Muscle layer of duodenum (tissue), 2 donors: ENCODE data around the gene EHD1.

Experiments
- H3K27ac ChIP-seq: one replicate; pipeline ENCODE4 v1.7.0; 2013; ENCODE audit warnings: mild to moderate bottlenecking, low read length
- H3K27me3 ChIP-seq: one replicate; pipeline ENCODE4 v1.7.0; 2013; ENCODE audit warnings: low read depth, mild to moderate bottlenecking, control low read depth, low read length
- H3K36me3 ChIP-seq, 2 donors: one replicate each; pipeline ENCODE4 v1.7.0; 2013; ENCODE audit warnings: low read length in 2 of 2, control low read depth in 1 of 2, mild to moderate bottlenecking in 1 of 2; ENCODE audit not compliant: insufficient read depth in 2 of 2, control insufficient read depth in 1 of 2
- H3K4me1 ChIP-seq, 2 donors: one replicate each; pipeline ENCODE4 v1.7.0; 2013; ENCODE audit warnings: low read length in 2 of 2, mild to moderate bottlenecking in 2 of 2, control low read depth in 1 of 2, moderate library complexity in 1 of 2; ENCODE audit not compliant: insufficient read depth in 2 of 2, control insufficient read depth in 1 of 2
- H3K4me3 ChIP-seq, 2 donors: one replicate each; pipeline ENCODE4 v1.7.0; 2013; ENCODE audit warnings: low read length in 2 of 2, low read depth in 1 of 2, mild to moderate bottlenecking in 1 of 2
- H3K9me3 ChIP-seq, 2 donors: one replicate each; pipeline ENCODE4 v1.7.0; 2013; ENCODE audit warnings: low read length in 2 of 2, control low read depth in 1 of 2, mild to moderate bottlenecking in 1 of 2; ENCODE audit not compliant: control insufficient read depth in 1 of 2
- donor health status: healthy.

The EHD1 gene

GRCh38 chr11:64894812-64895452, 16.5 kb upstream of the EHD1 start:
- H3K9me3 ChIP-seq, result no peaks in the 10 kb centered on the region
- peaks cover 5 to 54% of the 10 kb centered on the region in 2 donors for H3K36me3 ChIP-seq
- no peaks in the 10 kb centered on the region for H3K4me1 ChIP-seq
- no peak overlapping the region for H3K27ac ChIP-seq
- no peak overlapping the region for H3K4me3 ChIP-seq
- H3K27me3 ChIP-seq, result no peaks in the 10 kb centered on the region

DNA sequence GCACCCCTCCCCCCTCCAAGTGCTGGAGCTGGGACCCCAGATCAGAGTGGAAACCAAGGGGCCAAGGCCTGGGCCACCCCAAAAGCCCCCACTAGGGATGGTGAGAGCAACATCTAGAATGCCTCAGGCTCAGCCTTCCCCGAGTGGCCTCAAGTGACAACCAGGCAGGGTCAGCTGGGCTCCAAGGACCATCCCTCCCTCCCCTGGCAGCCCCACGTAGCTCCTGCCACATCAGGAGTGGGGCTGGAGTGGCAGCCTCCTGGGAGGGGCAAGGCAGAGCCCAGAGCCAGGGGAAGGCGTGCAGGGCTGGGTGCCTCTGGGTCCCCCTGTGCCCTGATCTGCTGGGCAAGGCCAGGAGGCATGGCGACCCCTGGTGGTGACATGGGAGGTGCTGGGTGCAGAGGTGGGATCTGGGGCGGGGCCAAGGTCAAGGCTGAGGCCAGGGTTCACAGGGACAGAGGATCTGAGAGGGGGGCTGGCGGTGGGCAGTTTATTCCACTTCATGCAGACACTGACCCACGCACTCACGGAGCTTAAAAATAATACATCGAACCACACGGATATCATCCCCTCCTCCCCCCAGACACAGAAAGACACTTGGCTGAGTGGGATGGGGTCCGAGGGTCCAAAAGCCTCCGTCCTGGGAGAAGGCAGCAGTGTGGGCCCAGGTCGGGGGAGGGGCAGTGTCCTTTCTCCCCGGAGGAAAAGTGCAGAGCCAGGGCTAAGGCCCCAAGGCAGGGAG, 15.8 kb upstream of the EHD1 start:
- Histone ChIP-seq H3K27ac (peak overlapping the region; percentile 69), H3K4me1 (no peaks in the 10 kb centered on the region), H3K27me3 (no peaks in the 10 kb centered on the region), H3K36me3 (peaks cover 5 to 47% of the 10 kb centered on the region in 2 donors), H3K4me3 (no peak overlapping the region), H3K9me3 (no peaks in the 10 kb centered on the region)

DNA sequence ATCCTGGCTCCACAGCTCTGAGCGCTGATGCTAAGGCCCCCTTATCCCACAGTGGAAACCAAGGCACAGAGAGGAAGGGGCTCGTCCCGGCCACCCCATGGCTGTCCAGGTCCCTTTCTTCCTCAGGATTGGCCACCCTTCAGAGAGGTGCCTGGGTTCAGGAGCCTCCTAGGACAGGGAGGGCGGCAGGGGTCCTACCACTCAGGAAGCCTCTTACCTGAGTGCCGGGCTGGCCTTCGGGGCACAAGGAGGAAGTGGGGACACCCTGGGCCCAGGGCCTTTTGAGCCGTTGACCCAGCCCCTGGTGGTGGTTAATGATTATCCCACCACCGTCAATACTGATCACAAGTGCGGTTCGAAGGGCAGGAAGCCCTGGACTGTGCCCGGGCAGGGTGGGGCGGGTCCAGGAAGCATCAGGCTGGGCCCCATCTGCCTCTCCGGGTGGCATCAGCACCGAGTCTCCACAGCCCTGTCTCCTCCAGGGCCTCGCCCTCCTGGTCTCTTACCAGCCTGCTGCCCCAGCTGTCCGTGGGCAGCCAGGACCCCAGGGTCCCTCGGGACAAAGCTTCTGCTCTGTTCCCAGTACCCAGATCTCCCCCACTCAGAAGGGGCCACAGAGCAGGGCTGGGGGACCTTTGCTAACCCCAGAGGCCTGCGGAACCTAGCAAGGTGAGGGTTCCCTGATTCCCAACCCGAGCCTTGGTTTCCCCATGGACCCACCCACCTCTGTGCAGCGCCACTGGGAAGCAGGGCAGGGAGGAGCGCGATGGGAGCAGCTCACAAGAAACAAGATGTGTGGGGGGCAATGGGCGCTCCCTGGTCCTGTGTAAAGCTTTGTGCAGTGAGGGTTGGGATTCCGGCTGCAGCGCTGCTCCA, 15.0 kb upstream of the EHD1 start:
- Histone ChIP-seq H3K27me3 (no peaks in the 10 kb centered on the region), H3K9me3 (no peaks in the 10 kb centered on the region), H3K4me3 (peak overlapping the region in 1 of 2 donors; percentile 59), H3K36me3 (peaks cover 4 to 39% of the 10 kb centered on the region in 2 donors), H3K27ac (peak overlapping the region; percentile 83), H3K4me1 (peaks cover 0 to under 1% of the 10 kb centered on the region in 2 donors)

- H3K4me1 ChIP-seq, result peaks cover 0 to 7% of the 10 kb centered on the region in 2 donors
- H3K9me3 ChIP-seq, result no peaks in the 10 kb centered on the region
- H3K27me3 ChIP-seq, result no peaks in the 10 kb centered on the region
- H3K36me3 ChIP-seq, result peaks cover 0 to 33% of the 10 kb centered on the region in 2 donors
- H3K27ac ChIP-seq, result peak overlapping the region; percentile 83
- H3K4me3 ChIP-seq, result peak overlapping the region in 1 of 2 donors; percentile 59
Measured at GRCh38 chr11:64892838-64893193, 14.4 kb upstream of the EHD1 start.

DNA sequence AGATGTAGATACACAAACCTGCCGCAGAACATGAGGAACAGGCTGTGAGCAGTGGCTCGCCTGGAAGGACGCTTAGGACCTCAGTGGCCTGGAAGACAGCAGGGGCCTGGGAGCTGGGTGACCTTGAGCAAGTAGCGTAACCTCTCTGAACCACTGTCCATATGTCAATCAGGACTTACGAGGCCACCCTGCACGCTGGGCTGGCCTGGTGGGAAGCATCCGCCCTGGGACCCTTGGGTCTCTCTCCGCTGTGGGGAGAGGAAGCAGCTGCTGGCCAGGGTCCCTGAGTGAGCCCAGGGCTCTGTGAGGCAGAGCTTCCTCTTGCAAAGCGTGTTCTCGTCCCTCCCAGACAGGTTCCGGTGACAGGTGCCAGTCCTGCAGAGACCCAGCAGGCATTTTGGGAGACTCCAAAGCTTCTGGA, 14.0 kb upstream of the EHD1 start:
- peaks cover 0 to 29% of the 10 kb centered on the region in 2 donors for H3K36me3 ChIP-seq
- peak overlapping the region; percentile 83 for H3K27ac ChIP-seq

GRCh38 chr11:64891880-64892279, 13.5 kb upstream of the EHD1 start:
- Histone ChIP-seq H3K27ac (peak overlapping the region; percentile 83), H3K4me1 (peaks cover 0 to 11% of the 10 kb centered on the region in 2 donors), H3K4me3 (peak overlapping the region in 1 of 2 donors; percentile 59), H3K27me3 (no peaks in the 10 kb centered on the region), H3K9me3 (no peaks in the 10 kb centered on the region), H3K36me3 (peaks cover 0 to 24% of the 10 kb centered on the region in 2 donors)

More for the DNA sequence above, 14.0 kb upstream of the EHD1 start:
- Histone ChIP-seq H3K27me3 (no peaks in the 10 kb centered on the region), H3K4me3 (peak overlapping the region in 1 of 2 donors; percentile 59), H3K9me3 (no peaks in the 10 kb centered on the region), H3K4me1 (peaks cover 0 to 11% of the 10 kb centered on the region in 2 donors)

DNA sequence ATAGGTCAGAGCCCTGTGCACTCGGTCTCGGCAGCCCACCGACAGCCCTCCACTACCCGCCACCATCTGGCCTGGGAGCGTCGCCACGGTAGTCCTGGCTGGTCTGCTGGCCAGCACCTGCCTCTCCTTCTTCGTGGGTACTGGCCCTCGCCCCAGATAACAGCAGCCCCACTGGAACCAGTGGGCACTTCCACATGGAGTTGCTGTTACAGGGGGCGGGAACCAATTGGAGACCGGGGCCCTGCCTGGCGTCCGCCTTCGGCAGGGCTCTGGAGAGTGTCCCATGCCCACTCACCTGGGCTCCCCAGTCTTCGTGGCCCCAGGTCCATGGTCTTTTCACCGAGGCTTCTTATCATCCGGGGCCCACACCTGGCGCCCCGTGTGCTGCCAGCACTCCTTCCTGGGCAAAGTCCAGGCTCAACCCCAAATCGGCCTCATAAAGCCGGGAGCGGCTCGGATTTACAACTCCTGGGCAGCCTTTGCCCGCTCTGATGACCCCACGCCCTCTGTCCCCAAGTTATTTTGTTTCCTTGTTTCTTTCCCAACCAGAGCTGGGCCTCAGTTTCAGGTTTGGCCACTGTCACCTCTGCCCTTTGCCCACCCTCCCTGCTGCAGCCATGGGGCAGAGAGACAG, 12.9 kb upstream of the EHD1 start:
- no peaks in the 10 kb centered on the region for H3K27me3 ChIP-seq
- peak overlapping the region; percentile 83 for H3K27ac ChIP-seq
- H3K9me3 ChIP-seq, result no peaks in the 10 kb centered on the region
- H3K4me1 ChIP-seq, result peaks cover 0 to 11% of the 10 kb centered on the region in 2 donors
- H3K4me3 ChIP-seq, result peak overlapping the region in 1 of 2 donors; percentile 59
- peaks cover 0 to 18% of the 10 kb centered on the region in 2 donors for H3K36me3 ChIP-seq

DNA sequence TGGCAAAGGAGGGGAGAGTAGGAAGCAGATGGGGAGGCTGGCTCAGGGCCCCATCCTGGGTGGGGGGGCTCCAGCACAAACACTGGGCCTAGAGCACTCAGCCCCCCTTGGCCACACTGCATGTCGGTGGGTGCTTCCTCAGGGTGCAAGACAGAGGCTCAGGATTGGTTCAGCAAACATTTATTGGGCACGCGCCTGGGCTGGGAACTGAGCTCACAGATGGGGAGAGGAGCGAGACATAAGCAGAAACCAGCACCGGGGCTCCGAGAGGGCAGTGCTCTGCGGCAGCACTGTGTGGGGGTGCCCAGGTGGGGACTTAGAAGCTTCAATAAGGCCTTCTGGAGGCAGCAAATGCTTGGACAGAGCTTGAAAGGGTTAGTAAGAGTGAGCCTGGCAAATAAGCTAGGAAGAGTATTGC, 12.1 kb upstream of the EHD1 start:
- peaks cover 0 to 11% of the 10 kb centered on the region in 2 donors for H3K4me1 ChIP-seq

GRCh38 chr11:64888729-64889511, 10.5 kb upstream of the EHD1 start:
- Histone ChIP-seq H3K4me1 (peaks cover 0 to 11% of the 10 kb centered on the region in 2 donors), H3K27ac (peak overlapping the region; percentile 53), H3K9me3 (no peaks in the 10 kb centered on the region), H3K4me3 (no peak overlapping the region), H3K36me3 (no peaks in the 10 kb centered on the region), H3K27me3 (no peaks in the 10 kb centered on the region)

More for the DNA sequence above, 12.1 kb upstream of the EHD1 start:
- Histone ChIP-seq H3K27ac (peak overlapping the region; percentile 80), H3K36me3 (peaks cover 0 to 10% of the 10 kb centered on the region in 2 donors), H3K4me3 (peak overlapping the region in 1 of 2 donors; percentile 53), H3K9me3 (no peaks in the 10 kb centered on the region), H3K27me3 (no peaks in the 10 kb centered on the region)

DNA sequence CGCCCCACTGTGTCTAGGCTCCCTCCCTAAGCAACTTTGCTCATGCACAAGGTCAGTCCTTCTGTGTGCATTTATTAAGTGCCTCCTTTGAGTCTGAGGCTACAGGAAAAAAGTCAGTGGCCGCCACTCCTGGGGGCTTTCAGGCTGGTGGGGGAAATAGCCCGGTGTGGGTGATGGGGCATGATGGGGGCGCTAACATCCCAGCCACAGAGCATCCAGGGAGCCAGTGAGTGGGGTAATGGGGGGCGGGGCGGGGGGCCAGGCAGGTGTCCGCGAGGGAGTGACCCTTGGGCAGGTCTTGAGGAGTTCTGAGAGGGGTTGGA, 9.9 kb upstream of the EHD1 start:
- Histone ChIP-seq H3K9me3 (no peaks in the 10 kb centered on the region), H3K36me3 (no peaks in the 10 kb centered on the region), H3K27ac (peak overlapping the region; percentile 30), H3K4me1 (peaks cover 0 to 11% of the 10 kb centered on the region in 2 donors), H3K4me3 (peak overlapping the region; percentile 21 to 54), H3K27me3 (no peaks in the 10 kb centered on the region)
